KOPT-K1 (cell line): ENCODE measurements around the gene SPTBN5.
"Not testable (repeated sequence)": the region's sequence is repeated elsewhere in the genome, so short reads cannot be mapped to it uniquely, and the experiment has no call there.

Experiments
- H3K27ac ChIP-seq: fragments of 200-600 bp; sonication (generic); 2 replicates; pipeline ENCODE4 v1.5.1; 2016; ENCODE audit warnings: antibody characterized with exemption, mild to moderate bottlenecking, low read depth, low read length; ENCODE audit not compliant: poor library complexity, severe bottlenecking
- H3K36me3 ChIP-seq: fragments of 200-600 bp; sonication (generic); 2 replicates; pipeline ENCODE4 v1.5.1; 2017; ENCODE audit warnings: antibody characterized with exemption, mild to moderate bottlenecking, low read length, moderate library complexity; ENCODE audit not compliant: insufficient read depth
- H3K9me3 ChIP-seq: fragments of 200-600 bp; sonication (generic); 2 replicates; pipeline ENCODE4 v1.5.1; 2017; ENCODE audit warnings: antibody characterized with exemption, low read length, mild to moderate bottlenecking; ENCODE audit not compliant: insufficient read depth, poor library complexity, severe bottlenecking

Gene SPTBN5

DNA sequence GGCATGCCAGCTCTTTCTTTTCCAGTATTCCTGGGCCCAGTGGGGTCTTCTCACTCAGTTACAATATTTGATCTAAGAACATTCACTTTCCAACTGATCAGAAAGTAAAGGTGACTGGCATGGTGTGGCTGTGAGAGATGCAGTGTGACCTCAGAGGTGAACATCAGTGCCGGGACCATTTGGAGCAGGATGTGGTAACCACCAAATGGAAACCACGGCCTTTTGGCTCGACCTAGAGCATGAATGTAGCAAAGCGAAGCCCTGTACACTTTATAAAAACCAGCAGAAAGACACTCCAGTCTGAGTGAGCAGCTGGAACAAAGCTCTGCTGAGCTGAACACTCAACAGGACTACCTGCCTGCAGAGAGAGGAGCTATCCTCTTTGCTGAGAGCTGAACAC is 62.6 kb downstream of the SPTBN5 start:
- H3K9me3 ChIP-seq, H3K27ac ChIP-seq, H3K36me3 ChIP-seq: not testable (repeated sequence)

DNA sequence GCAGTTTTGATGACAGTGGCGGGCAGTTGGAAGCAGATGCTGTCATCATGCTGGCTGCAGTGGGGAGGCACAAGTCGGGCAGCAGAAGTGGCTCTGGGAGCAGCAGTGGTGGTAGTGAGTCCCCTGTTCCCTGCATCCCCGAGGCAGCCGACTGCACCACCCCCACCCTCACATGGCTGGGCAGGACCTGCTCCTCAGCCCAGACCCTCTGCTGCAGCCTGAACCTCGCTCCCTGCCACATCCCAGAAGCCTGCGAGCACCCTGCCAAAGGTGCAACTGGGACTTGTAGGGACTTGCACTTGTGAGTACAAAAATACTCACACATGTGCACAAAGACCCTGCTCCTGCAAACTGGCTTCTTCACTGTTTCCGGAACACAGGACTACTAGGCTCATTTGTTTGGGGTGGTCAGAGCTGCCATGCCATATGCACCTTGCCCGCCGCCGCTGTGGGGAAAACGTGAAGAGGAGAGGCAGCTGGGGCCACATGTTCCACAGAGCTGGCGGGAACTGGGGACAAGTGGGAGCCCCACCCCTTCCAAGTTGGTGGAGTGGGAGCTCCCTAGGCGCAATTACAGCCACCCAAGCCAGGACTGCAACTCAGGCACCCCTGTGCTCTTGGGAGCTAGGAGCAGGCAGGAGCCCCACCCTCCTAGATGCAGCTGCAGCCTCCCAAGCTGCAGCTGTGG is 63.8 kb downstream of the SPTBN5 start:
- no peaks in the 10 kb centered on the region for H3K9me3 ChIP-seq
- H3K36me3 ChIP-seq: peaks cover under 1% of the 10 kb centered on the region; the same call in 1 of the 2 replicates
- no peak overlapping the region for H3K27ac ChIP-seq

DNA sequence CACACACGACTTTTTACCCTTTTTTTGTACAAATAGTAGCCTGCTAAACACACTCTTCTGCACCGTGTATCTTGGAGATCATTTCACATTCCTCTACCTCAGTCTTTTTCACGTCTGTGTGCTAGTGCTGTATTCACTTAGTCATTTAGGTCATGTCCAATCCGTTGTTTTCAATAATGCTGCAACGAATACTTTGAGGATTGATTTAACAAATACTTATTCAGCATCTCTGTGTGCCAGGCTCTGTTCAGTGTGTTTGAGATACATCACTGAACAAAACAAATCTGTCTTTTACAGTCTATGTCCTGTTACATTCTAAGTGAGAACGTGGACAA is 65.1 kb downstream of the SPTBN5 start:
- H3K27ac ChIP-seq: peak overlapping the region; percentile 54
- peaks cover 9% of the 10 kb centered on the region; the same call in 1 of the 2 replicates for H3K36me3 ChIP-seq
- no peaks in the 10 kb centered on the region for H3K9me3 ChIP-seq

DNA sequence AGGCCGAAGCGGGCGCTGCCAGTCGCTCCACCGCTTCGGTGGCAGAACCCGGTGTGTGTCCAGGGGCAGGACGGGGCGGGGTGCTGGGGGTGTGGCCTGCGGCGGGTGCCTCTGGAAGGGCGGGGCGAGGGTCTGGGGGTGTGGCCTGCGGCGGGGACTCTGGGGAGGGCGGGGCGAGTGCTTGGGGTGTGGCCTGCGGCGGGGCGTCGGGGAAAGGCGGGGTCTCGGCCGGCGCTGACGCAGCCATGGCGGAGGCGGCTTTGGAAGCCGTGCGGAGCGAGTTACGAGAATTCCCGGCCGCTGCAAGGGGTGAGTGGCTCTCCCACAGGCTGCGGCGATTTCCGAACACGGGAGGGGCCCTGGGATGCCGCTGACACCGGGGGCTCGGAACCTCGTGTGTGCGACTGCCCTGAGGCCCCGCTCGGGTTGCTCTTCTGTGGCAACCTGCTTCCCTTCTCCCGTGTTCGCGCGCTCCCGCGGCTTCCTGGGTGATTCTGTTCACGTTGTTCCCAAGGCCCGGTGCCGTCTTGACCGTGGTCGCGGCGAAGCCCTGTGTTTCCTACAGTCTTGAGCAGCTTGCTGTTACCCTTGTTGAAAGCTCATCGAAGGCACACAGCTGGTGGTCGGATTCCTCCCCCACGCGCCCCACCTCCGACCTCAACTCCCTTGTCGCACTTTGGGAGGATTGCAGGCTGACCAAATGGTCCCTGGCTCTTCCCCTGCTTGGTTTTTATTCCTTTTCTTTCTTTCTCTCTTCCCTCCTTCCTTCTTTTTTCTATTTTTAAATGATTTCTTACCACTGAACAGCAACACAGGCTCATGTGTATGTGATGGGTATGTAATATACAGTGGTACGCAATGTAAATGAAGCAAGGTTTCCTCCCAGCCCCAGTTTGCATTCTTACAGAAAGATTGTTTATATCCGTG is 65.7 kb downstream of the SPTBN5 start, which contains the start of gene JMJD7:
Gene JMJD7, plus strand, starts transcription at position 213 of the 927 bp plus-strand sequence. Its CDS starts 33 bp downstream, at position 246.
- H3K9me3 ChIP-seq: no peaks in the 10 kb centered on the region
- H3K36me3 ChIP-seq: peaks cover 15% of the 10 kb centered on the region; the same call in 1 of the 2 replicates
- peak within 1 kb of the TSS; percentile 54 for H3K27ac ChIP-seq

DNA sequence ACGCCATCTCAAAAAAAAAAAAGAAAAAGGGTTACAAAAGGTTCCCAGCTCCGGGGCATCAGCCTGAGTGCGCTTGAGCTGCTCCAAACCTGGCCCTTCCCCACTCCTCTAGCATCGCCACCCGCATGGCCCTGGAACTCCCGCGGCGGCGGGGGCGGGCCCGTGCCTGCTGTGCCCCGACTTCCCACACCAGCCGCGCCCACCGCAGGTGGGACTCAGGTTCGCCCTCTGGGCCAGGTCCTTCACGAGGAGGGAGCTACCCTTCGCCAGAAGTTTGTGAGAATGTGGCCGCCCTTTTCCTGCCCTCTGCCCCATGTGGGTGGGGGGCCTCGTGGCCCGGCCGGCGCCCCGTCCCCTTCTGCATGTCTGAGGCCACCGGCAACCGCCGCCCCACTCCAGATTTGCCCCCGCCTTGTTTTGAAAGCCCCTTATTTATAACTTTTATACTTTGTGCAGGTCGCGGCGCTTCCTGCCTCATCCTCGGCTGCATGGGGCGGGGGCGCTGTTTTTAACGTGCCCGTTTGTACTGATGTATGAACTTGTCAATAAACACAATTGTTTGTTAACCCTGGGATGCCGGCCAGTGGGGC is 66.5 kb downstream of the SPTBN5 start:
- H3K36me3 ChIP-seq: peaks cover 23% of the 10 kb centered on the region; the same call in 1 of the 2 replicates
- H3K27ac ChIP-seq: peak overlapping the region; percentile 14
- no peaks in the 10 kb centered on the region for H3K9me3 ChIP-seq

DNA sequence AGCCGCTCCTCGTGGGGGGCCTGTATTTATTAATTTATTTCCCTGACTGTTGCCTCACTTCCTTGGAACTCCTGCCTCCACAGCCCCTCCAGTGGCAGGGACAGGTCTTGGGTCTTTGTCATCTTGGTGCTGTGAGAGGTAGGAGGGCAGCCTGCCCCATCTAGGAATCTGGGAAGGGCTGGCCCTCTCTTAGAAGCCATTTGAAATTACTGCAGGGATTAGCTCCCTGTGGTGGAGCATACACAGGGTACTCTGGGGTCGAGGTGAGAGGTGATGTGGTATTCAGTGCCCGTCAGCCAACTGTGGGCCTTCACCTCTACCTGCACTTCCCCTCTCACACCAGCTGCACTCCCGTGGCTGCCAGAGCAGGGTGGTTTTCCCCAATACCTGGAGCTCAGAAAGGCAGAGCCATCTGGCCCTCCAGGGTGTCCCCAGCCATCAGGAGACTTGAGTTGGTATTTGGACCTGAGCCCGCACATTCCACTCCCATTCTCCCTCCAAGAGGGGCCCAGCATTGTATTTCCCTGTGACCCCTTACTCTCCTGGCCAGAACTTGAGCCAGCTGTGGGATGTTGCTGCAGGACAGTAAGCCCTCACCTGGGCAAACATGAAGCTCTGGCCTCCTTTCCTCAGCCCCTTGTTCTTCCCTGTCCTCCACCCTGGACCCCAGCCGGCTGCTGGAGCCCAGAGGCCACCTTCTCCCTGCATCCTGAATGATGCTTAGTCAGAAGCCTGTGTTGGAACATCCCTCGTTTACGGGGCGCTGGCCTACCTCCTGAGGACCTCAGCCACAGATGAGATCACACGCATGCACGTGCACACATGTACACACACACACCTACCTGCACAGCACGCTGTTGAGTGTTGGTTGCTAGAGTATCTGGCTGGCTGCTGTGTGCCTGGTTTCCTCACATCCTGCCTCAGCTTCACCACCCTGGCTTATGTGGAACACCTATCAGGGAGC is 68.0 kb downstream of the SPTBN5 start:
- Histone ChIP-seq H3K36me3 (peaks cover 34% of the 10 kb centered on the region; the same call in 1 of the 2 replicates), H3K9me3 (no peaks in the 10 kb centered on the region), H3K27ac (no peak overlapping the region)

DNA sequence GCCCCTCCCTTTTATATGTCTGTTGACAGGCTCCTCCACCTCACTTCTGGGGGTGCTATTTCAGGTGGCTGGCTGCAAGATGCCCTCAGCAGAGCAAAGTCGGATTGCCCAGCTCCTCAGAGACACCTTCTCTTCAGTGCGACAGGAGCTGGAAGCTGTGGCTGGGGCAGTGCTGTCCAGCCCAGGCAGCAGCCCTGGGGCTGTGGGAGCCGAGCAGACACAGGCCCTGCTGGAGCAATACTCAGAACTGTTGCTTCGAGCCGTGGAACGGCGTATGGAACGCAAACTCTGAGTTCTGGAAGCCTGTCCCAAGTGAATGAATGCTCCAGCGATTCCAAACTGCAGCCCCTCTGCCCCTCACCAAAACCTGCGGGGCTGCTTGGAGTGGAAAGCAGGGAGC is 68.7 kb downstream of the SPTBN5 start:
- peaks cover 35% of the 10 kb centered on the region; the same call in 1 of the 2 replicates for H3K36me3 ChIP-seq
- H3K27ac ChIP-seq: no peak overlapping the region
- no peaks in the 10 kb centered on the region for H3K9me3 ChIP-seq

DNA sequence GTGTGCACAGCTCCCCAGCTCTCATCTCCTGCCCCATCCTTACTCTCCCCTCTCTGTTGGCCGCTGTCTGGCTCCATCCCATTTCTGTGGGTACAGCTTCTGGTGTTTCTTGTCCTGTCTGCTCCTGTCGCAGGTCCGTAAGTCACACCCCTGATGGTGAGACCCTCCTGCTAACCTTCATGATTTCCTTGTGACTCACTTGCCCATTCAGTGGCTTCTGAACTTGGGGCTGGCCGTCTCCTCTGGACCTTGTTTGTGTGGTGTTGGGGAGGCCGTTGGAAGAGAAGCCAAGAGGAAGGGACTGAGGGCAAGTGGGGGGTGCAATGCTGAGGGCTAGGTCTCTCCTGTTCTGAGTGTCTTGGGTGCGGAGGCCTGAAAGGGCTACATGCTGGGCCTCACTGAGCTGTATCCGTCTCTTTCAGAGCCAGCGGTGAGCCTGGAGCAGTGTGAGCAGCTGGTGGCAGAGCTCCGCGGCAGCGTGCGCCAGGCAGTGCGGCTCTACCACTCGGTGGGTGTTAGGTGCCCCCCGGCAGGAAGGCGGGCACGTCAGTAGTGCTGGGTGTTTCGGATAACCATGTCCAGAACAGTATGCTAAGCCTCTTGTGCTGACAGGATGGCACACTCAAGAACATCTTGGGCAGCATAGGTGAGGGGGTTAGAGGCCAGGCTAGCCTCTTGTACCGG is 69.6 kb downstream of the SPTBN5 start:
- Histone ChIP-seq H3K9me3 (no peaks in the 10 kb centered on the region), H3K36me3 (peaks cover 44% of the 10 kb centered on the region; the same call in 1 of the 2 replicates), H3K27ac (no peak overlapping the region)

DNA sequence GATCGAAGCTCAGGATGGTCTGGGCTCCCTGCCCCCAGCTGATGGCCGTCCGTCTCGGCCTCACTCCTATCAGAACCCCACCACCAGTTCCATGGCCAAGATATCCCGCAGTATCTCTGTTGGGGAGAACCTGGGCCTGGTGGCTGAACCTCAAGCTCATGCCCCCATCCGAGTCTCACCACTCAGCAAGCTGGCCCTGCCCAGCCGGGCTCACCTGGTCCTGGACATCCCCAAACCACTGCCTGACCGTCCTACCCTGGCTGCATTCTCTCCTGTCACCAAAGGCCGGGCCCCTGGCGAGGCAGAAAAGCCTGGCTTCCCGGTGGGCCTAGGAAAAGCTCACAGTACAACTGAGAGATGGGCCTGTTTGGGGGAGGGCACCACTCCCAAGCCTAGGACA is 70.4 kb downstream of the SPTBN5 start:
- Histone ChIP-seq H3K27ac (no peak overlapping the region), H3K9me3 (no peaks in the 10 kb centered on the region), H3K36me3 (peaks cover 51% of the 10 kb centered on the region; the same call in 1 of the 2 replicates)

DNA sequence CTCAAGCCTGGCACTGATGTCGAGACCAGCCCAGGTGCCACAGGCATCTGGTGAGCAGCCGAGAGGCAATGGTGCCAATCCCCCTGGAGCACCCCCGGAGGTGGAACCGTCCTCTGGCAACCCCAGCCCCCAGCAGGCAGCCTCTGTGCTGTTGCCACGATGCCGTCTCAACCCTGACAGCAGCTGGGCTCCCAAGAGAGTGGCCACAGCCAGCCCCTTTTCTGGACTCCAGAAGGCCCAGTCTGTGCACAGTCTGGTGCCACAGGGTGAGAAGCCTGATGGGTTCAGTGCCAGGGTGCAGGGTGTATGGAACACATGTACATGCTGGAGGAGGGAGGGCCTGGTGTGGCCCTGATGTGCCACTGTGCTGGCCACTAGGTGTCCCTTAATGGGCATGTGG is 70.9 kb downstream of the SPTBN5 start:
- Histone ChIP-seq H3K36me3 (peaks cover 57% of the 10 kb centered on the region; the same call in 1 of the 2 replicates), H3K27ac (no peak overlapping the region), H3K9me3 (no peaks in the 10 kb centered on the region)

DNA sequence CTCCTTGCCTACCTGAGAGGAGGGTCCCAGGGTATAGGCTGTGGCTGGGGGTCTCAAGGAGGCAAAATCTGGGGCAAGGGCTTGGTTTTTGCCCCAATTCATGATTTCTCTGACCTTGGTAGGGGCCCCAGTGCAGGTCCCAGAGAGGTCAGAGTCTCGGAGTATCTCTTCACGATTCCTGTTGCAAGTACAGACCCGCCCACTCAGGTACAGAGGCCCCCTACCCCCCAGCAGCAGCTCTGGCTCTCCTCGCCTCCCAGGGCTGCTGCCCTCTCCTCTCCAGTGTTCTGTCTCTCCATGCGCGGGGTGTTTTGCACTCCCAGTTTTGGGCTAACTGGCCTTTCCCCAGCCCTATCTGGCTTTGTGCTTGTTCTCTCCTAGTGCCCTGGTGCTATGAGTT is 71.4 kb downstream of the SPTBN5 start:
- Histone ChIP-seq H3K9me3 (no peaks in the 10 kb centered on the region), H3K36me3 (peaks cover 61% of the 10 kb centered on the region; the same call in 1 of the 2 replicates), H3K27ac (no peak overlapping the region)

DNA sequence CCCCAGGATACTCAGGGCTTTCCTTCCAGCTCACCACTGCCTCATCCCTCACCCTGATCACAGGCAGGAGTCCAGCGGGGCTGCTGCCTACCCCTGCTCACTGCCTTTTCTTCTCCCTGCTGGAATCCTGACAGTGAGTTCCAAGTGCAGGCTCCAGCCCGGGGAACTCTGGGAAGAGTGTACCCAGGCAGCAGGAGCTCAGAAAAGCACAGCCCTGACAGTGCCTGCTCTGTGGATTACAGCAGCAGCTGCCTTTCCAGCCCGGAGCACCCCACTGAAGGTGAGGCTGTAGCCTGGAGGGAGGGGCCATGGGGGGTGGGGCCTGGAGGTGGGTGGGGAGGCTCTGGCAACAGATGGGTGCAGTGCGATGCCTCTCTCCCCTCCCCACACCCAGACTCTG is 72.0 kb downstream of the SPTBN5 start:
- Histone ChIP-seq H3K36me3 (peaks cover 68% of the 10 kb centered on the region; the same call in 1 of the 2 replicates), H3K27ac (no peak overlapping the region), H3K9me3 (no peaks in the 10 kb centered on the region)

DNA sequence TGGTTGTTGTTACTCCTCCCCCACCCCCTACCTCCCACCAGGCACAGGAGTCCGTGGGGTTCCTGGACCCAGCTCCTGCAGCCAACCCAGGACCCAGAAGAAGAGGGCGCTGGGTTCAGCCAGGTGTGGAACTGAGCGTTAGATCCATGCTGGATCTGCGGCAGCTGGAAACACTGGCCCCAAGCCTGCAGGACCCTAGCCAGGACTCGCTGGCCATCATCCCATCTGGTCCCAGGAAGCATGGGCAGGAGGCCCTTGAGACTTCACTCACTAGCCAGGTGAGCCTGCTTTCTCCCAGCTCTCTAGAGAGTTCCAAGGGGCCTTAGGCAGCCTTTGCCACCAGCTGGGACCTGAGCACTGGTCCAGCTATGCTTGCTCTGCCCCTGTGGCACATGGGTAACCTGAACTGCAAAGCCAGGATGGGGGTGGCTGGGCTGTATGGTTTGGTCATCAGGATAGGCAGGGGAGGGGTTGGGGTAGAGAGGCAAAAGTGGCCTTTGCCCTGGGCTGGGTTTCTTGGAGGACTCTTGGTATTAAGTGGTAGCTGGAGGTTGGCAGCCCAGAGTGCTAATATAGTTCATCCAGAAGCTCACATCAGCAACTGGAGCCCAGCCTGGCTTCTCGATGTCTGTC is 72.9 kb downstream of the SPTBN5 start:
- Histone ChIP-seq H3K9me3 (no peaks in the 10 kb centered on the region), H3K27ac (no peak overlapping the region), H3K36me3 (peaks cover 69% of the 10 kb centered on the region; the same call in 1 of the 2 replicates)
